AG09319 (cell line): Measurements from ENCODE around the gene IGFBP7.

Experiments
- DNase-seq: peaks from one replicate; pipeline ENCODE4 v3.0.0-alpha.2; 2010; ENCODE audit warnings: low read depth; ENCODE audit errors: extremely low read depth
- CTCF ChIP-seq: IDR thresholded peaks from 2 replicates; pipeline ENCODE4 v1.5.1; 2011; ENCODE audit warnings: low read depth, mild to moderate bottlenecking, inconsistent platforms, low read length, moderate library complexity

IGFBP7 gene

GRCh38 chr4:57013543-57014120 is 96.6 kb downstream of the IGFBP7 start:
- DNase-seq: no peak
- no peak for TF ChIP-seq CTCF

GRCh38 chr4:56999751-57000150 is 110.4 kb downstream of the IGFBP7 start:
- DNase-seq: no peak
- TF ChIP-seq CTCF: no peak

- TF ChIP-seq CTCF: no peak
- peak; percentile 83 for DNase-seq
These were observed 114.7 kb downstream of the IGFBP7 start for GRCh38 chr4:56995525-56995924.

GRCh38 chr4:56990109-56990905 is 119.9 kb downstream of the IGFBP7 start:
- no peak for TF ChIP-seq CTCF
- DNase-seq: no peak

- no peak for TF ChIP-seq CTCF
- DNase-seq: no peak
These were observed 123.2 kb downstream of the IGFBP7 start for GRCh38 chr4:56986952-56987351.

- no peak for DNase-seq
- no peak for TF ChIP-seq CTCF
These were observed 124.0 kb downstream of the IGFBP7 start for GRCh38 chr4:56986192-56986591.

GRCh38 chr4:56981795-56982201 is 128.4 kb downstream of the IGFBP7 start:
- DNase-seq: no peak
- no peak for TF ChIP-seq CTCF
